Measurements from ENCODE around the gene XRN2.
"Not testable (repeated sequence)": the region's sequence is repeated elsewhere in the genome, so short reads cannot be mapped to it uniquely, and the experiment has no call there.

The XRN2 gene

GRCh38 chr20:21391185-21391971, 88.2 kb downstream of the XRN2 start:
- no peak for DNase-seq

- no peak for DNase-seq
Measured at GRCh38 chr20:21391972-21392352, 88.8 kb downstream of the XRN2 start.

GRCh38 chr20:21393166-21393565, 90.0 kb downstream of the XRN2 start:
- DNase-seq, result no peak

- no peak for DNase-seq
Measured at GRCh38 chr20:21393816-21394519, 90.8 kb downstream of the XRN2 start.

GRCh38 chr20:21394551-21394950, 91.4 kb downstream of the XRN2 start:
- no peak for DNase-seq

GRCh38 chr20:21395051-21395665, 92.0 kb downstream of the XRN2 start:
- no peak for DNase-seq

- DNase-seq, result no peak
Measured at GRCh38 chr20:21395666-21396598, 92.8 kb downstream of the XRN2 start.

- DNase-seq, result no peak
Measured at GRCh38 chr20:21396599-21397340, 93.6 kb downstream of the XRN2 start.

GRCh38 chr20:21397341-21398108, 94.4 kb downstream of the XRN2 start, which contains the start of gene NKX2-4:
Gene NKX2-4 (minus strand): TSS chr20:21397526. CDS start chr20:21397399, 127 bp downstream.
- no peak for DNase-seq

- DNase-seq, result no peak
Measured at GRCh38 chr20:21398109-21399004, 95.2 kb downstream of the XRN2 start.

- DNase-seq, result no peak
Measured at GRCh38 chr20:21399005-21399475, 95.9 kb downstream of the XRN2 start.

- no peak for DNase-seq
Measured at GRCh38 chr20:21411725-21412124, 108.6 kb downstream of the XRN2 start.

- DNase-seq, result not testable (repeated sequence)
Measured at GRCh38 chr20:21413996-21414395, 110.9 kb downstream of the XRN2 start.

- DNase-seq, result not testable (repeated sequence)
Measured at GRCh38 chr20:21419147-21419546, 116.0 kb downstream of the XRN2 start.

GRCh38 chr20:21421601-21422236, 118.6 kb downstream of the XRN2 start:
- DNase-seq, result no peak

GRCh38 chr20:21423712-21424111, 120.6 kb downstream of the XRN2 start:
- DNase-seq, result not testable (repeated sequence)

GRCh38 chr20:21424846-21425245, 121.7 kb downstream of the XRN2 start:
- DNase-seq, result no peak

- no peak for DNase-seq
Measured at GRCh38 chr20:21430020-21430419, 126.9 kb downstream of the XRN2 start.

- DNase-seq, result no peak
Measured at GRCh38 chr20:21432911-21433310, 129.8 kb downstream of the XRN2 start.

Measured in NCI-H187 (cell line).